PFSK-1 (cell line): Measurements from ENCODE around the gene DEFB123.

ENCODE experiments used
- POLR2AphosphoS5 ChIP-seq: IDR thresholded peaks from 2 replicates; pipeline ENCODE4 v1.6.1; 2012; ENCODE audit warnings: low read depth, mild to moderate bottlenecking, control low read depth, low read length, moderate library complexity
- REST ChIP-seq, 2 experiments: IDR thresholded peaks; 2 replicates each; pipeline versions ENCODE4 v1.6.1 to v1.8.0; 2011 to 2012; ENCODE audit warnings: low read depth in 2 of 2, low read length in 2 of 2, control low read depth in 1 of 2, inconsistent platforms in 1 of 2, mild to moderate bottlenecking in 1 of 2, moderate library complexity in 1 of 2; ENCODE audit not compliant: insufficient read depth in 1 of 2
- SIN3A ChIP-seq: IDR thresholded peaks from 2 replicates; pipeline ENCODE4 v1.6.1; 2012; ENCODE audit warnings: mild to moderate bottlenecking, low read length, moderate library complexity, borderline replicate concordance; ENCODE audit not compliant: insufficient read depth
- TAF1 ChIP-seq: IDR thresholded peaks from 2 replicates; pipeline ENCODE4 v1.6.1; 2012; ENCODE audit warnings: low read length, control low read depth, borderline replicate concordance; ENCODE audit not compliant: insufficient read depth

DNA sequence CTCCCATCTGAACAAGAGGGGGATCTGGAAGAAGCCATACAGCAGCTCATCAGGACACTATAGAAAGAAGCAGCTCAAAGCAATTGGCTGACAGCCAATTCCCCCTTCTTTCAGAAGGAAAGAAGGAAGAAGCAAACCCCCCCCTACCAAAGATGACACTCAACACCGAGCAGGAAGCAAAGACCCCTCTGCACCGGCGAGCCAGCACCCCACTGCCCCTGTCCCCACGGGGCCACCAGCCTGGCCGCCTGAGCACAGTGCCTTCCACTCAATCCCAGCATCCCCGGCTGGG is 35.8 kb downstream of the DEFB123 start:
- TF ChIP-seq TAF1, result no peak
- no peak for TF ChIP-seq POLR2AphosphoS5
- no peak for TF ChIP-seq REST (IDR thresholded peaks at IDR 0.05; ENCODE audit: insufficient read depth in 1 of 2, low read depth in 2 of 2, low read length in 2 of 2)
- TF ChIP-seq SIN3A, result no peak
